SK-N-SH (cell line): ENCODE data around the gene IER2.

ENCODE experiments used
- CHD2 ChIP-seq: fragments of 150-350 bp; IDR thresholded peaks from 2 replicates; pipeline ENCODE4 v1.6.1; 2018; ENCODE audit warnings: low read length; ENCODE audit not compliant: partially characterized antibody
- EP300 ChIP-seq, 2 experiments: IDR thresholded peaks; 2 replicates each; pipeline versions ENCODE4 v1.4.0 to v1.6.1; 2012; ENCODE audit warnings: borderline replicate concordance in 1 of 2, low read depth in 1 of 2, low read length in 1 of 2
- EZH2phosphoT487 ChIP-seq: fragments of 200-600 bp; sonication (generic); IDR thresholded peaks from 2 replicates; pipeline ENCODE4 v1.6.1; 2017; ENCODE audit warnings: low read depth, mixed run types, mild to moderate bottlenecking, antibody characterized with exemption, moderate library complexity, borderline replicate concordance
- FOXM1 ChIP-seq: IDR thresholded peaks from 2 replicates; pipeline ENCODE4 v1.4.0; 2012; ENCODE audit warnings: low read depth, mild to moderate bottlenecking
- GABPA ChIP-seq: IDR thresholded peaks from 2 replicates; pipeline ENCODE4 v1.4.0; 2012; ENCODE audit warnings: low read depth, mild to moderate bottlenecking
- NRF1 ChIP-seq: IDR thresholded peaks from 2 replicates; pipeline ENCODE4 v1.6.1; 2012; ENCODE audit warnings: low read depth, mild to moderate bottlenecking, low read length
- PBX3 ChIP-seq: IDR thresholded peaks from 2 replicates; pipeline ENCODE4; 2012
- POLR2AphosphoS5 ChIP-seq: IDR thresholded peaks from 2 replicates; pipeline ENCODE4 v1.6.1; 2012; ENCODE audit warnings: low read depth, low read length
- RAD21 ChIP-seq: IDR thresholded peaks from 2 replicates; pipeline ENCODE4 v1.6.1; 2012; ENCODE audit warnings: mild to moderate bottlenecking, low read length
- RFX5 ChIP-seq: IDR thresholded peaks from 2 replicates; pipeline ENCODE4 v1.6.1; 2012; ENCODE audit warnings: mild to moderate bottlenecking, improper control_type of control experiment, low read length
- SMC3 ChIP-seq: IDR thresholded peaks from 2 replicates; pipeline ENCODE4 v1.6.1; 2012; ENCODE audit warnings: low read depth, low read length, improper control_type of control experiment
- TEAD4 ChIP-seq: IDR thresholded peaks from 2 replicates; pipeline ENCODE4 v1.4.0; 2012; ENCODE audit warnings: mild to moderate bottlenecking, borderline replicate concordance; ENCODE audit not compliant: insufficient read depth
- TF ChIP-seq, protein P1 (sequence below): fragments of 200-600 bp; sonication (generic); IDR thresholded peaks from 2 replicates; pipeline ENCODE4 v1.6.1; 2017; ENCODE audit warnings: antibody characterized with exemption, mild to moderate bottlenecking, moderate library complexity
- TF ChIP-seq, protein P2 (sequence below): IDR thresholded peaks from 2 replicates; pipeline ENCODE4 v1.4.0; 2012; ENCODE audit warnings: low read depth

DNA sequence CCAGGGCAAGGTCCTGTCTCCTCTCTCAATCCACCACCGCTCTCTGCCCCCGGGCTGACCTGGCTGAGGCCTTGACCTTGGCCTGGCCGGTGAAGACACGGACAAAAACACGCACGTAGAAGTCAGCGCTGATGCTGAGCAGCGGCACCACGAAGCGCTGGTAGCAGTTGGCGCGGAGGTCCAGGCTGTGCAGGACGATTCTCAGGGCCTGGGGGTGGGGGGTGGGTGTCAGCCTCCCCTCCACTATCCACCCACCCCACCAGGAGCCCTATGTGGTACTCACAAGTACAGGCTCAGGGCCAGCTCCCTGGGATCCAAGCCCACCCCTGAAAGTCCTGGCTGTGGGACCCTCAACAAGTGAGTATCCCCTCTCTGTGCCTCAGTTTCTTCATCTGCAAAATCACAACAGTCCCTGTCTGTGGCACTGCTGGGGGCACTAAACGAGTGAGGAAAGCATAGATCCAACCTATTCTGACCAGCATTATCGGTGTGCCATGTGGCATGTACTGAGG is 40.1 kb upstream of the IER2 start:
- TF ChIP-seq, protein P1, sequence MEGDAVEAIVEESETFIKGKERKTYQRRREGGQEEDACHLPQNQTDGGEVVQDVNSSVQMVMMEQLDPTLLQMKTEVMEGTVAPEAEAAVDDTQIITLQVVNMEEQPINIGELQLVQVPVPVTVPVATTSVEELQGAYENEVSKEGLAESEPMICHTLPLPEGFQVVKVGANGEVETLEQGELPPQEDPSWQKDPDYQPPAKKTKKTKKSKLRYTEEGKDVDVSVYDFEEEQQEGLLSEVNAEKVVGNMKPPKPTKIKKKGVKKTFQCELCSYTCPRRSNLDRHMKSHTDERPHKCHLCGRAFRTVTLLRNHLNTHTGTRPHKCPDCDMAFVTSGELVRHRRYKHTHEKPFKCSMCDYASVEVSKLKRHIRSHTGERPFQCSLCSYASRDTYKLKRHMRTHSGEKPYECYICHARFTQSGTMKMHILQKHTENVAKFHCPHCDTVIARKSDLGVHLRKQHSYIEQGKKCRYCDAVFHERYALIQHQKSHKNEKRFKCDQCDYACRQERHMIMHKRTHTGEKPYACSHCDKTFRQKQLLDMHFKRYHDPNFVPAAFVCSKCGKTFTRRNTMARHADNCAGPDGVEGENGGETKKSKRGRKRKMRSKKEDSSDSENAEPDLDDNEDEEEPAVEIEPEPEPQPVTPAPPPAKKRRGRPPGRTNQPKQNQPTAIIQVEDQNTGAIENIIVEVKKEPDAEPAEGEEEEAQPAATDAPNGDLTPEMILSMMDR: no peak
- TF ChIP-seq GABPA: no peak
- TF ChIP-seq POLR2AphosphoS5: no peak
- no peak for TF ChIP-seq RAD21
- TF ChIP-seq, protein P2, sequence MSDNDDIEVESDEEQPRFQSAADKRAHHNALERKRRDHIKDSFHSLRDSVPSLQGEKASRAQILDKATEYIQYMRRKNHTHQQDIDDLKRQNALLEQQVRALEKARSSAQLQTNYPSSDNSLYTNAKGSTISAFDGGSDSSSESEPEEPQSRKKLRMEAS: no peak
- no peak for TF ChIP-seq FOXM1
- no peak for TF ChIP-seq EP300 (IDR thresholded peaks at IDR 0.05; ENCODE audit: borderline replicate concordance in 1 of 2, low read depth in 1 of 2, low read length in 1 of 2)
- no peak for TF ChIP-seq RFX5
- no peak for TF ChIP-seq PBX3
- TF ChIP-seq NRF1: no peak
- TF ChIP-seq CHD2: no peak
- TF ChIP-seq SMC3: no peak
- TF ChIP-seq TEAD4: no peak
- TF ChIP-seq EZH2phosphoT487: no peak
